Adrenal gland (tissue), 12 donors: ENCODE data around the gene MICALL1. TPM values are rescaled to one million over a fixed set of nuclear protein-coding genes. Genes with fewer than 3 reads are reported as not detected.

Experiments used
- DNase-seq, 7 donors: peaks; one replicate each; pipeline ENCODE4 v3.0.0-alpha.2; 2019 to 2020
- H3K27ac ChIP-seq, 5 donors: fragments of 200-600 bp; sonication (generic) in 4 of 5; 1 replicate in 3 of 5; 2 replicates in 2 of 5; pipeline versions ENCODE4 v1.5.1 to v1.8.0; 2016 to 2020; ENCODE audit warnings: mild to moderate bottlenecking in 1 of 5
- H3K27me3 ChIP-seq: fragments of 200-600 bp; 2 replicates; pipeline ENCODE4 v1.8.0; 2021
- H3K36me3 ChIP-seq, 2 donors: fragments of 200-600 bp; replicated peaks in 1 of 2; 1 replicate in 1 of 2; 2 replicates in 1 of 2; pipeline versions ENCODE4 v1.5.1 to v1.8.0; 2018 to 2022
- H3K4me1 ChIP-seq, 2 donors: fragments of 200-600 bp; replicated peaks in 1 of 2; 1 replicate in 1 of 2; 2 replicates in 1 of 2; pipeline versions ENCODE4 v1.5.1 to v1.8.0; 2018 to 2021
- H3K4me3 ChIP-seq, 4 donors: fragments of 200-600 bp; sonication (generic) in 3 of 4; one replicate each; pipeline ENCODE4 v1.5.1; 2016 to 2018
- H3K9me3 ChIP-seq, 3 donors: fragments of 200-600 bp; sonication (generic) in 1 of 3; replicated peaks in 1 of 3; 1 replicate in 2 of 3; 2 replicates in 1 of 3; pipeline versions ENCODE4 v1.5.1 to v1.8.0; 2016 to 2021
- CTCF ChIP-seq, 6 experiments: fragments of 450-650 bp in 4 of 6; fragments of 200-600 bp in 2 of 6; sonication (generic) in 1 of 6; IDR thresholded peaks; 1 replicate in 5 of 6; 2 replicates in 1 of 6; pipeline versions ENCODE4 v1.5.1 to v1.8.0; 2016 to 2021; ENCODE audit warnings: antibody characterized with exemption in 6 of 6, mild to moderate bottlenecking in 2 of 6, moderate library complexity in 1 of 6
- POLR2A ChIP-seq, 2 donors: fragments of 450-650 bp; IDR thresholded peaks; one replicate each; pipeline ENCODE4 v1.6.1; 2017; ENCODE audit warnings: antibody characterized with exemption in 2 of 2, mild to moderate bottlenecking in 2 of 2, moderate library complexity in 1 of 2
- WGBS, 4 donors: extraction: QIAGEN DNeasy Blood & Tissue Kit in 2 of 4; methylation state at CpG; one replicate each; pipeline versions ENCODE4 v1.1.5 to v1.1.7; 2013 to 2017; 5-methylcytosine and 5-hydroxymethylcytosine counted together
- intact Hi-C, 2 donors: fragments of 100-400 bp; cut with DNase I; formaldehyde crosslinking; loops; one replicate each; pipeline versions ENCODE4 v1.14.1 to v1.15.0; 2022 to 2023
- polyA plus RNA-seq, 3 donors: library from polyadenylated mRNA; stranded (reverse); fragments of 200-250 nt in 2 of 3; fragments of 350-450 nt in 1 of 3; fragmentation: Illumina TruSeq in 1 of 3; extraction: RNeasy Lipid Tissue Mini Kit (QIAGEN cat#74804) in 1 of 3; gene quantifications; one replicate each; pipeline ENCODE4 v1.2.3, GENCODE V29; 2013 to 2014
- total RNA-seq, 9 donors: library from RNA; depleted of rRNA in 4 of 9; stranded (reverse); fragments of >200 nt in 4 of 9; fragments of 120-200 nt in 1 of 9; fragmentation: NEBNext Ultra II Directional in 1 of 9; extraction: Animal tissue kit (Norgen Biotek cat#: 25700) in 1 of 9; gene quantifications; one replicate each; pipeline versions ENCODE4 v1.1.0 to v1.2.4, GENCODE V29; 2013 to 2023
- donor health status: healthy with polysubstance abuse.
- donor health status: Bipolar disorder and iron deficiency.
- donor health status: DM: yes; HTN: yes; CAD: no.
- donor health status: DM: no; HTN: no; CAD: no.
- donor health status: DM: no; HTN: no; CAD: no.
- donor health status: DM: yes; HTN: yes; CAD: no.

MICALL1 gene
- total and polyA plus RNA-seq, 12 donors, result 5.7 to 25.2 (median 17.1) TPM

GRCh38 chr22:37989146-37990045, 83.3 kb downstream of the MICALL1 start:
- Histone ChIP-seq H3K27ac (no peak overlapping the region), H3K9me3 (no peaks in the 10 kb centered on the region), H3K36me3 (no peaks in the 10 kb centered on the region), H3K27me3 (no peaks in the 10 kb centered on the region), H3K4me3 (no peak overlapping the region), H3K4me1 (no peaks in the 10 kb centered on the region)
- TF ChIP-seq CTCF (IDR thresholded peaks at IDR 0.05) (no peak), POLR2A (IDR thresholded peaks at IDR 0.05) (no peak)
- intact Hi-C loops, result no loop called here
- 88 to 95% (median 91%) methylated on average over 12 to 14 of the region's 14 CpGs for WGBS, 4 donors
- no peak for DNase-seq

GRCh38 chr22:37990301-37990700, 84.2 kb downstream of the MICALL1 start:
- TF ChIP-seq CTCF (IDR thresholded peaks at IDR 0.05), result no peak
- no peak for TF ChIP-seq POLR2A (IDR thresholded peaks at IDR 0.05)
- Histone ChIP-seq H3K27me3 (no peaks in the 10 kb centered on the region), H3K36me3 (no peaks in the 10 kb centered on the region), H3K9me3 (no peaks in the 10 kb centered on the region), H3K27ac (no peak overlapping the region), H3K4me1 (no peaks in the 10 kb centered on the region), H3K4me3 (no peak overlapping the region)
- peak in 2 of 7 donors; percentile 31 to 56 for DNase-seq
- 77 to 84% (median 81%) methylated on average over 3 to 5 of the region's 5 CpGs for WGBS, 4 donors
- intact Hi-C loops, result no loop called here

- intact Hi-C loops, result no loop called here
- Histone ChIP-seq H3K27me3 (no peaks in the 10 kb centered on the region), H3K9me3 (no peaks in the 10 kb centered on the region), H3K36me3 (no peaks in the 10 kb centered on the region), H3K4me3 (no peak overlapping the region), H3K27ac (no peak overlapping the region), H3K4me1 (no peaks in the 10 kb centered on the region)
- DNase-seq, result no peak
- WGBS, 4 donors, result 88 to 94% (median 90%) methylated on average over 7 of the region's 7 CpGs
- TF ChIP-seq POLR2A (IDR thresholded peaks at IDR 0.05), result no peak
- TF ChIP-seq CTCF (IDR thresholded peaks at IDR 0.05), result no peak
Measured at GRCh38 chr22:37990862-37991261, 84.8 kb downstream of the MICALL1 start.

GRCh38 chr22:37991731-37992442, 85.8 kb downstream of the MICALL1 start:
- 63 to 76% (median 64%) methylated on average over 6 of the region's 6 CpGs for WGBS, 4 donors
- Histone ChIP-seq H3K9me3 (no peaks in the 10 kb centered on the region), H3K36me3 (no peaks in the 10 kb centered on the region), H3K27ac (no peak overlapping the region), H3K4me3 (no peak overlapping the region), H3K4me1 (no peaks in the 10 kb centered on the region), H3K27me3 (no peaks in the 10 kb centered on the region)
- intact Hi-C loops, result no loop called here
- DNase-seq, result no peak
- no peak for TF ChIP-seq CTCF (IDR thresholded peaks at IDR 0.05)
- no peak for TF ChIP-seq POLR2A (IDR thresholded peaks at IDR 0.05)
